Measurements from ENCODE around the gene KIAA0513.

KIAA0513 gene

GRCh38 chr16:85005285-85006069, 22.1 kb upstream of the KIAA0513 start:
- no peak for DNase-seq (ENCODE audit: low read depth)

DNA sequence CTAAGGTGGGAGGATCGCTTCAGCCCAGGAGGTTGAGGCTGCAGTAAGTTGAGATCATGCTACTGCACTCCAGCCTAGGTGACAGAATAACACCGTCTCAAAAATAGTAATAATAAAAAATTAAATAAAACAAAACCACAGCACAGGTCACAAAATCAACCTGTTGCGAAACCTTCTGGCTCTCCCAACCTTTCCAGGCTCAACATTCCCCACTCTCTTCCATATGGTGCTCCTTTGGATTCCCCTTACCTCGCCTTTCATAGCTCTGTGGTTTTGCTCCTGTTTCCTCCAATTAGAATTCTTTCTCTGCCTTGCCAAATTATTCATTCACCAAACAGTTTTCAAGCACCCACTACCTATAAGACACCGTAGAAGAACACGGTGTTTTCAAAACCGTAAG, 21.0 kb upstream of the KIAA0513 start:
- no peak for DNase-seq (ENCODE audit: low read depth)

DNA sequence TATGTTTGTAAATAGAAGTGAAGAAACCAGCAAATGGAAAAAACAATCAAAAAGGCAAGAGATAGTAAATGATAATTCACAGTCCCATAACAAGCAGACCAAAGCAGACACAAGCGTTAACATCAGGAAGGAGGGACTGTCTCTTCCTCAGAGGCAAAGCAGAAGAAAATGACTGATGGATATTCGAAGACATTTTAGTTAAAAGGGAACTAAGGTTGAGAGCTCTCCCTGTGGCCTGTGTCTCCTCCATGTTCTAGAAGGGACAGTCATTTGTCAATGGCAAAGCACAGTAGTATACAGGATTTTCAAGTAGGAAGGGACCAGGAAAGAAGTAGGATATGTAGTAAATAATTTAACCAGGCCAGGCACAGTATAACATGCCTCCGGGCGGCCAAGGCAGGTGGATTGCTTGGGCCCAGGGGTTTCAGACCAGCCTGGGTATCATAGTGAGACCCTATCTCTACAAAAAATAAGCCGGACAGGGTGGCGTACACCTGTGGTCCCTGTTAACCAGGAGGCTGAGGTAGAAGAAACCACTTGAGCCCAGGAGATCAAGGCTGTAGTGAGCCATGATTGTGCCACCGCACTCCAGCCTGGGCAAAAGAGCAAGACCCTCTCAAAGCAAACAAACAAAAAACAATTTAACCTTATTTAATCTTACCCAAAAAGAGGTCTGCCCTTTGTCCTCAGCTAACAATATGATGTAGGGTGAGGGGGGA, 19.9 kb upstream of the KIAA0513 start:
- DNase-seq (ENCODE audit: low read depth), result no peak

GRCh38 chr16:85008271-85008670, 19.3 kb upstream of the KIAA0513 start:
- no peak for DNase-seq (ENCODE audit: low read depth)

DNA sequence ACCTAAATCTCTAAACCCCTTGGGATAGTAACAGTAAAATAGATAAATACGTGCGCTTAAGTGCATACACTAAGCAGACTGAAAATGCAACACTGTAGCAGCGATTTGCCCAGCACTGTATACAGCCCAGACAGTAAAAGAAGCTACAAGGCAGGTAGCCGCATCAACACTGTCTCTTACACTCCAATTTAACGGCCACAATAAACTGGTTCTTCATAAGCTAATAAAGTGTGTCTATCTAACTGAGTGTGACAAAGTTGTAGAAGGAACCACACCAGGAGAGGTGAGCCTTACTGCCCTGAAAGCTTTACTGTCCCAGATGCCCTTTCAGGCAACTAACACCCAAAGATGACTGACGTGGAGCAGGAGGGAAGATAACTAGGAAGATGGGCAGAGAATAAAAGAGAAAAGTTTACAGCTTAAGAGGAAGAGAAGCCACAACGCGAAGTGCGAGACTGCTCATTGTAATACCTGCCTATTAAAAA, 17.1 kb upstream of the KIAA0513 start:
- DNase-seq (ENCODE audit: low read depth), result no peak

GRCh38 chr16:85010931-85011845, 16.4 kb upstream of the KIAA0513 start, which contains the start of gene ZDHHC7:
Gene ZDHHC7, minus strand, starts transcription at chr16:85011535. Its CDS starts 20,917 bp downstream, at chr16:84990618.
- peak; percentile 73 for DNase-seq (ENCODE audit: low read depth)

DNA sequence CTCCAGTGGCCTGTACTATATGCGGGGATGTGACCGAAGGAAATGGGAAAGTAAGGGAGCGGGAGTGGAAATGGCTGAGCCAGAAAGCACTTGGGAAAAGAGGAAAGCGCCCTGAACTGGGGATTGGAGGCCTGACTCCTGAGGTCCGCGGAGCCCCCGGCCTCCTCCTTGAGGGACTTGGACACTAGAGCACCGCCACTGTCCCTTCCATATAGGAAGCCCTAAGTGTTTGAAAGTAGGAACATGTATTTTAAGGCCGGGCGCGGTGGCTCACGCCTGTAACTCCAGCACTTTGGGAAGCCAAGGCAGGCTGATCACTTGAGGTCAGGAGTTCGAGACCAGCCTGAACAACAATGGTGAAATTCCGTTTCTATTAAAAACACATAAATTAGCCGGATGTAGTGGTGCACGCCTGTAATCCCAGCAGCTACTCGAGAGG, 15.7 kb upstream of the KIAA0513 start:
- DNase-seq (ENCODE audit: low read depth), result no peak

GRCh38 chr16:85014311-85014710, 13.3 kb upstream of the KIAA0513 start:
- no peak for DNase-seq (ENCODE audit: low read depth)

DNA sequence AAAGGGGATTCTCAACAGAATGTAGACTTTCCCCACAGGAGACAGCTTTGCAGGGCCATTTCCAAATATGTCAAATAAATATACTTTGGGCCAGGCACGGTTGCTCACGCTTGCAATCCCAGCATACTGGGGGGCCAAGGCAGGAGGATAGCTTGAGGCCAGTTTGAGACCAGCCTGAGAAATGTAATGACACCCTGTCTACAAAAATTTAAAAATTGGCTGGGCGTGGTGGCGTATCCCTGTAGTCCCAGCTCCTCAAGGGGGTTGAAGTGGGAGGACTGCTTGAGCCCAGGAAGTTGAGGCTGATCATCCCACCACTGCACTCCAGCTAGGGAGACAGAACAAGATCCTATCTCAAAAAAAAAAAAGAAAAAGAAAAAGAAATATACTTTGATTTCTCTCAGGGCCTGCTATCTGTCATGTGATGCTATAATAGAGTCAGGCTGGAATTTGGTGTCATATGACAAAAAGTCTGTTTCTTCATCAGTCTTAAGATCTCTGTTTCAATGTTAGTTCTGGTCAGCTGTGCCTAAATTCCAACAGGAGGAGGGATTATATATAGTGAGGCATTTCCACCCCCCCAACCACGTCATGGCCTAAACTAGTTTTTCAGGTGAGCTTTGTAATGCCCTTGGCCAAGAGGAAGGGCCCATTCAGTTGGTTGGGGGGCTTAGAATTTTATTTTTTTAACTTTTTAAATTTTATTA, 12.0 kb upstream of the KIAA0513 start:
- DNase-seq (ENCODE audit: low read depth), result no peak

DNA sequence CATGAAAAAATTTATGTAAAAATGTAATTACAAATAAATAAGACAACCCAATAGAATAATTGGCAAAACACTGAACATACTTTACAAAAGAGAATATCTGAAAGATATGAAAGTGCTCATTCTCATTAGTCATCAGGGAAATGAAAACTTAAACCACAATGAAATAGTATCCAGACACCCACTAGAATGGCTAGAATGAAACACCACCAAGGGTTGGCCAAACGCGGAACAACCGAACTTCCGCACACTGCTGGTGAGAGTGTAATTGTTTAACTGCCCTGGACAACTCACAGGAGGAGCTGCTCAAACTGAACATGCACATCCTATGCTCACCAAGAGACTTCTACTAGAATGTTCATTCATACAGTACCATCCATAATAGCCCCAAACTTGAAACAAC, 10.4 kb upstream of the KIAA0513 start:
- no peak for DNase-seq (ENCODE audit: low read depth)

- DNase-seq (ENCODE audit: low read depth), result no peak
These were observed 10.0 kb upstream of the KIAA0513 start for GRCh38 chr16:85017633-85018032.

- DNase-seq (ENCODE audit: low read depth), result no peak
These were observed 8.9 kb upstream of the KIAA0513 start for GRCh38 chr16:85018529-85019236.

DNA sequence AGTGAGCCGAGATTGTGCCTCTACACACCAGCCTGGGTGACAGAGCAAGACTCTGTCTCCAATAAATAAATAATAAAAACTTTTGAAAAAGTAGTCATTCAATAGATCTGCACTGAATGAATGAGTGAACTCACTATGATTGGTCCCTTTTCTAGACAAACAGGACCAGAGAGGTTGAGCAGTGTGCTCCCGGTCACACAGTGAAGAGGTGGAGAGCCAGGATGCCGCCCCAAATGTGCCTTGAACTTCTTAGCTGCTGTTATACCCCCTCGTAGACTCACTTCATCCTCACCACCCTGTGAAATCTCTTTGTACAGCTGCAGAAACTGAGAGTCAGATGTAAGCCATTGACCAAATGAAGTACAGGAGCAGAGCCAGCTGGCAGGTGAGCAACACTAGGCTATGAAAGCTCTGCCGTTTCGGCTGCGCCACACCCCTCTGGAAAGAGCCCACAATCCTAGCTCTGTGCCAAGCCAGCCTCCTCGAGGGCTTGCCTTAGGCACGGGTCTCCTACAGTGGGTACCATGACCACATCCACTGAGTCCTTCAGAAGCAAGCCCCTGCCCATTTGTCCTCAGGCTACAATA, 7.8 kb upstream of the KIAA0513 start:
- DNase-seq (ENCODE audit: low read depth), result no peak

GRCh38 chr16:85025781-85026653, 1.6 kb upstream of the KIAA0513 start:
- no peak for DNase-seq (ENCODE audit: low read depth)

DNA sequence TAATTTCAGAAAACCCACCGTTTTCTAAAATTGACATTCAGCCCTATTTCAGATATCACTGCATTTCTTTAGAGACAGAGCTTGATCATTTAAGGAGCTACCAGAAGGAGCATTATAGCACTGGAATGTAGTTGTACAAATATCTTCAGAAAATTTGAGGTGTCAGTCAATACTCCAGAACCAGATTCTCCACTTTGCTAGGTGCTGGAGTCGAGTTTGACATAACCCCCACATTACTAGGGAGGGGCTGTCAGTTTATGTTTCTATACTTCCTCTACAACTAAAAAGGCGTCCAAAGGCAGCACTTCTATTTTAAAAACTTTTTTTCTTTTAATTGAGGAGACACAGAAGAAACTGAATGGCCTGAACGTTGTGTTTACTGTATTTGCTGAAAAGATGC, 892 bp upstream of the KIAA0513 start:
- no peak for DNase-seq (ENCODE audit: low read depth)

DNA sequence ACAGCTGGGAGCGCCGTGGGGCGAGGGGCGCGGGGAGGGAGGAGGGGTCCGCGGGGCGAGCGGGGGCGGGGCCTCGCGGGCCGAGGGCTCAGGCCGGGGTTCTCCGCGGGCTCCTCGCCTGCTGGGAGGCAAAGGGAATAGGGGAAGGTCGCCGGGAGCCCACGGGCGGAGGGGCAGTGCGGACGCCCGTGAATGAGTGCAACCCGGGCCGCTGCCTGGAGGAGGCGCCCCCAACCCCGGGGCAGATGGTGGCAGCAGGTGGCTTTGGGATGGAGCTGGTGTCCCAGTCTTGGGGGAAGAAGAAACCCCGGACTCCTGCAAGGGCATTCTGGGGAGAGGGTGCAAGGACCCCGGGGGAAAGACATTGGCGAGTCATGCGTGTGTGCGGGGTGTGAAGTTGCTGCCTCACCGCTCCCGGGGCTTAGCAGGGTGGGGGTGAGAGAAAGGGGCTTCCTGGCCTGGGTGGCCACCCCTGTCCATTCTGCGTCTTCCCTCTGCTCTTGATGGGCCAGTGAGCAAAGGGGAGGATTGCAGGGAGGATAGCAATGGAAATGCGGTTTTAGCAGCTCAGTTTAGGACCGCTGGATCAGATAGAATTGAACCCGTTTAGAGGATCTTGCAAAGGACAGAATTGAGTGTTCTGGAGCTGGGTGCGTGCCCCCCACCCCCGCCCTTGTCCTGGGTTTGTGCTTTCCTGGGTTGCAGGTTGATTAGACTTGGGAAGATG, 526 bp downstream of the KIAA0513 start:
- DNase-seq (ENCODE audit: low read depth), result no peak

DNA sequence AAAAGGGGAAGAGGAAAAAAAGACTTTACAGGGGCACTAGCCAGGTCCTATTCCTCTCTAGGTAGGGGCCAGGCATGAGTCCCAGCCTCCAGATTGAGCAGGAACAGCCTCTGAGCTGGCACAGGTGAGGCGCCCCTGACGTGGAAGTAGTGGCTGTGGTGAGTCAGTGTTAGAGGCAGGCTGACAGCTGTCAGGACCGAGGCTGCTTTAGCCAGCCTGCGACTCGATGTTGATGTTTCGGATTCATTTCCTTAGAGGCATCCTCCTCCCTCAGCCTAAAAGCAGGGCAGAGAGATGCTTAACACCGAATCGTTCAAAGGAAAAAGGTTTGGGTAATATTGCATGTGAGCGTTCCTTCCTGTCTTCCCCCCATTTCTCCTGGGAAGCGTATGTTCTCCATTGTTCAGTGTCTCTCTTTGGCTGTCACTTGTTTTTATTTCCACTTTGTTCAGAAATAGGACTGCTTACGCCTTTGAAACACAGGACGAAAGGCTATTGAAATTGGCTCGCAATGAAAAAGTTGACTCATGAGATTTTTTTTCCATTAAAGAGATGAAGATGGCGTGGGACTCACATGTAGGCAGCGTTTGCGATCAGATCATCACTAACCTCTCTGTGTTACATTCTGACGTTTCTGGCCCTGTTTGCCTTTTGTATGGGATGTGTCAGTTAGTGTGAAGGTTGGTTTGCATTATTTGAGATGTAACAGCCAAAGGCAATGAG, 1.3 kb downstream of the KIAA0513 start:
- DNase-seq (ENCODE audit: low read depth), result peak; percentile 61

GRCh38 chr16:85029408-85029784, 1.8 kb downstream of the KIAA0513 start:
- peak; percentile 49 for DNase-seq (ENCODE audit: low read depth)

All from activated T-helper 9 cell treated with anti-CD3 and anti-CD28 coated beads, Interleukin-2, amount 50 U/mL, for 16 hours (primary cell).